ENCODE measurements around the gene MAP10. TPM values are rescaled to one million over a fixed set of nuclear protein-coding genes. Genes with fewer than 3 reads are reported as not detected.

Gene MAP10
- total and polyA plus RNA-seq, 4 donors = 0.13 to 1.8 (median 0.76) TPM

DNA sequence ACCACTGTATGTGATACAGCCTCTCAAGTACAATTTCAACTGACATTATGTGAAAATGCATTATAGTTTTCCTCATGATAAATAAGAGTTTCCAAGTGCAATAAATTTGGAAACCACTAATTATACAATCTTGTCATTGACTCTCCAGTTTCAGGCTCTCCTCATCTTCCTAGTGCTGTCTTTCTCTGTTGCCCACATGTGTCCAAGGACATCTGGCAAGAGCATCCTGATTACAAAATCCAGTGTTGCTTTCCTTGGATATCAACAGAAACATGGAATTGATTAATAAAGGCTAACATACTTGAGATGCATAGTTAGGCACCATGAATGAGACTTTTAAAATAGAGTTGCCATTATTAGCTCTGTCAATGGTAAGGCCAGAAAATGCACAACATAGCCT, 15.6 kb upstream of the MAP10 start:
- no peak overlapping the region for H3K4me3 ChIP-seq (ENCODE audit: low read length in 2 of 2)
- intact Hi-C loops (cut with DNase I) = no loop called here
- no peak for DNase-seq
- ATAC-seq (ENCODE audit: low FRiP score) = no peak
- H3K9me3 ChIP-seq (ENCODE audit: control insufficient read depth, low read length) = no peaks in the 10 kb centered on the region
- H3K4me1 ChIP-seq (ENCODE audit: control insufficient read depth in 1 of 2, insufficient read depth in 2 of 2, low read length in 2 of 2) = no peaks in the 10 kb centered on the region
- H3K27me3 ChIP-seq (ENCODE audit: control insufficient read depth in 1 of 2, insufficient read depth in 2 of 2, low read length in 1 of 2) = no peaks in the 10 kb centered on the region
- H3K36me3 ChIP-seq (ENCODE audit: control insufficient read depth in 1 of 2, insufficient read depth in 2 of 2, low read length in 1 of 2) = no peaks in the 10 kb centered on the region
- H3K27ac ChIP-seq (ENCODE audit: low read depth in 1 of 2, low read length in 2 of 2) = no peak overlapping the region

GRCh38 chr1:232792949-232793348, 12.3 kb upstream of the MAP10 start:
- no peak overlapping the region for H3K27ac ChIP-seq (ENCODE audit: low read depth in 1 of 2, low read length in 2 of 2)
- no peaks in the 10 kb centered on the region for H3K4me1 ChIP-seq (ENCODE audit: control insufficient read depth in 1 of 2, insufficient read depth in 2 of 2, low read length in 2 of 2)
- H3K9me3 ChIP-seq (ENCODE audit: control insufficient read depth, low read length) = no peaks in the 10 kb centered on the region
- no peaks in the 10 kb centered on the region for H3K36me3 ChIP-seq (ENCODE audit: control insufficient read depth in 1 of 2, insufficient read depth in 2 of 2, low read length in 1 of 2)
- DNase-seq (no peak), ATAC-seq (ENCODE audit: low FRiP score) (no peak)
- H3K4me3 ChIP-seq (ENCODE audit: low read length in 2 of 2) = no peak overlapping the region
- intact Hi-C loops (cut with DNase I) = no loop called here
- no peaks in the 10 kb centered on the region for H3K27me3 ChIP-seq (ENCODE audit: control insufficient read depth in 1 of 2, insufficient read depth in 2 of 2, low read length in 1 of 2)

DNA sequence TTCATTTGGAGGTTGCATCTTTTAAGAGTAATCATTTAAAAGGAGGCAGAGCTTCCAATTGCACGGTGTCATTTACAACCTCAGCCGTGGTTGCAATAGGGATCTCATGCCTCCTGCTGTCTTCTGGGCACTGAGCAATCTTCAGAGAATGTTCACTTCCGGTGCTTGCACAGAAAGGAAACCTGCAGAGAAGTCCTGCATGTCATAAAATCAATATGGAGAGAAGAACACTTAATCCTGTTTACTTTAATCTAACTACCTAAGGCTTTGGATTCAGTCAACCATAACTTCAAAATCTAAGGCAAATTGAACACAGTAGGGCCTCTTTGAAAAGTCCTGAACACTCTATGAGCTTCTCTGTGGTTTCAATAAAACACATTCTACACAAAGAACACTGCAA, 11.3 kb upstream of the MAP10 start:
- Histone ChIP-seq H3K27me3 (ENCODE audit: control insufficient read depth in 1 of 2, insufficient read depth in 2 of 2, low read length in 1 of 2) (no peaks in the 10 kb centered on the region), H3K4me3 (ENCODE audit: low read length in 2 of 2) (no peak overlapping the region), H3K36me3 (ENCODE audit: control insufficient read depth in 1 of 2, insufficient read depth in 2 of 2, low read length in 1 of 2) (no peaks in the 10 kb centered on the region), H3K27ac (ENCODE audit: low read depth in 1 of 2, low read length in 2 of 2) (no peak overlapping the region), H3K4me1 (ENCODE audit: control insufficient read depth in 1 of 2, insufficient read depth in 2 of 2, low read length in 2 of 2) (no peaks in the 10 kb centered on the region), H3K9me3 (ENCODE audit: control insufficient read depth, low read length) (no peaks in the 10 kb centered on the region)
- 50 to 54% methylated on average over 3 of the region's 3 CpGs for WGBS, 2 donors
- intact Hi-C loops (cut with DNase I) = no loop called here
- DNase-seq (no peak), ATAC-seq (ENCODE audit: low FRiP score) (no peak)

- WGBS, 2 donors = 56 to 58% methylated on average over 3 of the region's 3 CpGs
- intact Hi-C loops (cut with DNase I) = no loop called here
- no peaks in the 10 kb centered on the region for H3K27me3 ChIP-seq (ENCODE audit: control insufficient read depth in 1 of 2, insufficient read depth in 2 of 2, low read length in 1 of 2)
- H3K4me1 ChIP-seq (ENCODE audit: control insufficient read depth in 1 of 2, insufficient read depth in 2 of 2, low read length in 2 of 2) = no peaks in the 10 kb centered on the region
- H3K36me3 ChIP-seq (ENCODE audit: control insufficient read depth in 1 of 2, insufficient read depth in 2 of 2, low read length in 1 of 2) = no peaks in the 10 kb centered on the region
- ATAC-seq (ENCODE audit: low FRiP score) = no peak
- no peaks in the 10 kb centered on the region for H3K9me3 ChIP-seq (ENCODE audit: control insufficient read depth, low read length)
- H3K4me3 ChIP-seq (ENCODE audit: low read length in 2 of 2) = no peak overlapping the region
- H3K27ac ChIP-seq (ENCODE audit: low read depth in 1 of 2, low read length in 2 of 2) = no peak overlapping the region
- no peak for DNase-seq
These were observed 9.6 kb upstream of the MAP10 start for GRCh38 chr1:232795497-232796053.

DNA sequence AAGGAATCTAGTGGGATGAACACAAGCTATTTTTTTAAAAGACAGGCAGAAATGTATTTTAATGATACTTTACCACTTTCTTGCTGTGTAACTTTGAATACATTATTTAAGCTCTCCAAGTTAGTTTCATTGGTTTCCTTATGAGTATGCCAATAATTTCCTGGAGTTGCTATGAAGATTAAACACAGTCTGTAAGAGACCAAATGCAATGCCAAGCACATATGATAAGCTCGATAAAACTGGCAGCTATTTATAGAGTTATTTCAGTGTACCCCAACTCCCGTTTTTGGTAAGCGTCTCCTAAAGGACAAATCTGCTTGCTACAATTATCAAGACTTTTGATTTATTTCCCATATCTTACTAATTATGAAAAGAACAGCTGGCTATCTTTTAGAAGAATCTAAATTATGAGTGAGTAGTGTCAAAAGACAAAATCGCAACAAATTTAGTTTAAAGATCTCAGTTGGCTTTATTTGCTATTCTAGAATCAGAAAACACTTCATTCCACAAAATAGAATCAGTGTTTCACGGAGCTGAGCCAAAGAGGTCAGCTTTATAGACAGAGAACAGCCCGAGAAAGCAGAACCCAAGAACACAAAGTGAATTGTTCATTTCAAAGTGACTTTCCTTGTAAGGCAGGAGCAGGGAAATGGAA, 7.2 kb upstream of the MAP10 start:
- Histone ChIP-seq H3K4me3 (ENCODE audit: low read length in 2 of 2) (no peak overlapping the region), H3K27ac (ENCODE audit: low read depth in 1 of 2, low read length in 2 of 2) (no peak overlapping the region), H3K4me1 (ENCODE audit: control insufficient read depth in 1 of 2, insufficient read depth in 2 of 2, low read length in 2 of 2) (no peaks in the 10 kb centered on the region), H3K27me3 (ENCODE audit: control insufficient read depth in 1 of 2, insufficient read depth in 2 of 2, low read length in 1 of 2) (no peaks in the 10 kb centered on the region), H3K36me3 (ENCODE audit: control insufficient read depth in 1 of 2, insufficient read depth in 2 of 2, low read length in 1 of 2) (no peaks in the 10 kb centered on the region), H3K9me3 (ENCODE audit: control insufficient read depth, low read length) (no peaks in the 10 kb centered on the region)
- DNase-seq (no peak), ATAC-seq (ENCODE audit: low FRiP score) (no peak)
- intact Hi-C loops (cut with DNase I) = no loop called here
- 5 to 9% methylated on average over 6 of the region's 6 CpGs for WGBS, 2 donors

DNA sequence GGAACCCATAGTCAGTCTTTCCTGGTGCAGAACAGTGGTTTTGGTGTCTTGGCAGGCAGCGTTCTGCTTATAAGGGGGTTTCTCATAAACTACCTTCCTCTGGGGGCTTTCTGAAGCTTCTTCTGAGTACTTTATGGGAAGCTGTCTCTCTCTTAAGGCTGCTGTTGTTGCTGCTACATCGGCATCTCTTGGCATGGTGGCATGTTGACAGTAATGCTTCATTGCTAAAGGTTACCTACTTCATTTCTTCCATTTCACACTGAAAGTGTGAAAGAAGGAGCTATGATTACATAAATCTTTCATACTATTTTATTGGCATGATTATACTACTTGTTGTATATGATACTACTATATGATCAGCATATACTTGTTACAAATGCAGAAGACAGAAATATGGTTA, 6.3 kb upstream of the MAP10 start:
- 95% methylated on average over 2 of the region's 2 CpGs for WGBS, 2 donors
- intact Hi-C loops (cut with DNase I) = no loop called here
- no peaks in the 10 kb centered on the region for H3K27me3 ChIP-seq (ENCODE audit: control insufficient read depth in 1 of 2, insufficient read depth in 2 of 2, low read length in 1 of 2)

GRCh38 chr1:232806186-232806510, 932 bp downstream of the MAP10 start:
- Histone ChIP-seq H3K27ac (ENCODE audit: low read depth in 1 of 2, low read length in 2 of 2) (no peak overlapping the region), H3K27me3 (ENCODE audit: control insufficient read depth in 1 of 2, insufficient read depth in 2 of 2, low read length in 1 of 2) (no peaks in the 10 kb centered on the region), H3K9me3 (ENCODE audit: control insufficient read depth, low read length) (no peaks in the 10 kb centered on the region), H3K36me3 (ENCODE audit: control insufficient read depth in 1 of 2, insufficient read depth in 2 of 2, low read length in 1 of 2) (no peaks in the 10 kb centered on the region), H3K4me3 (ENCODE audit: low read length in 2 of 2) (no peak overlapping the region), H3K4me1 (ENCODE audit: control insufficient read depth in 1 of 2, insufficient read depth in 2 of 2, low read length in 2 of 2) (peaks cover 0 to 4% of the 10 kb centered on the region in 2 donors)
- DNase-seq (no peak), ATAC-seq (ENCODE audit: low FRiP score) (no peak)
- 76 to 78% methylated on average over 3 of the region's 3 CpGs for WGBS, 2 donors
- intact Hi-C loops (cut with DNase I) = no loop called here

More for the DNA sequence above, 6.3 kb upstream of the MAP10 start:
- Histone ChIP-seq H3K4me1 (ENCODE audit: control insufficient read depth in 1 of 2, insufficient read depth in 2 of 2, low read length in 2 of 2) (no peaks in the 10 kb centered on the region), H3K36me3 (ENCODE audit: control insufficient read depth in 1 of 2, insufficient read depth in 2 of 2, low read length in 1 of 2) (no peaks in the 10 kb centered on the region), H3K27ac (ENCODE audit: low read depth in 1 of 2, low read length in 2 of 2) (no peak overlapping the region), H3K4me3 (ENCODE audit: low read length in 2 of 2) (no peak overlapping the region), H3K9me3 (ENCODE audit: control insufficient read depth, low read length) (no peaks in the 10 kb centered on the region)
- no peak for ATAC-seq (ENCODE audit: low FRiP score)
- no peak for DNase-seq

DNA sequence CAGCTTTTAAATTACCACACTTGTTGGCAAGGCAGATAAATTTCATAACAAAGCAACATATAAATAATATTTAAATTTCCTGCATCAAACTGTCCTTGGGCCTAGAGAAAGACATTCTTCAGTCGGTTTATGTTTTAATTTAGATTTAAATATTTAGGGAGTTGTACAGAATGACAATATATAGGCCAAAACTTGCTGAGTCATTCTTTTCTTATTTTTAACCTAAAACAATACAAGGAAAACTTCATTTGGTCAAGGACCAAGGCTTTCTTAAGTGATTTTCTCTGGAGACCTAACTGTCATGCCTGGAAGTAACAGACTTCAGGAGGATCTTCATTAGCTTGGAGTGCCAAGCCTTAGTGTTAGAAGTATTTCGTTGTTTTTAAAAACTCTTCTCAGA, 5.6 kb downstream of the MAP10 start:
- Histone ChIP-seq H3K27ac (ENCODE audit: low read depth in 1 of 2, low read length in 2 of 2) (no peak overlapping the region), H3K27me3 (ENCODE audit: control insufficient read depth in 1 of 2, insufficient read depth in 2 of 2, low read length in 1 of 2) (no peaks in the 10 kb centered on the region), H3K36me3 (ENCODE audit: control insufficient read depth in 1 of 2, insufficient read depth in 2 of 2, low read length in 1 of 2) (no peaks in the 10 kb centered on the region), H3K4me3 (ENCODE audit: low read length in 2 of 2) (no peak overlapping the region), H3K9me3 (ENCODE audit: control insufficient read depth, low read length) (peaks cover 2% of the 10 kb centered on the region), H3K4me1 (ENCODE audit: control insufficient read depth in 1 of 2, insufficient read depth in 2 of 2, low read length in 2 of 2) (no peaks in the 10 kb centered on the region)
- 72 to 74% methylated on average over 2 of the region's 2 CpGs for WGBS, 2 donors
- DNase-seq = no peak
- intact Hi-C loops (cut with DNase I) = no loop called here
- ATAC-seq (ENCODE audit: low FRiP score) = no peak

DNA sequence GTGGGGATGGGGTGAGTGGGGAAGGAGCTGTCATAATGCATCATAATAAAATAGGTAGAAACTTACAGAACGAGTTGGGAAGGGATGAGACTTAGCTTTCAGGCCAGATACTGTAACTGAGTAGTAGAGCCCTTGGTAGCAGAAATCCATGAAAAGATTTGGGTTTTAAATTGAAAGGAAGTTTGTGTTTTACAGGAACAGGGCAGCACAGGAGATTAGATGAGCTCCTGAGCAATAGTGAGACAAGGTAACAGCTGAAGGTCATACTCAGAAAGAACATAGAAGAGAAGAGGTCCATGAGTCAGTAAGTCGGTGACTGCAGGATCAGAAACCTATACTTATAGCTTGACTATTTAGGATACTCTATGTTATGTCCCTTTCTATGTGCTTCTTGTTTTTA, 7.3 kb downstream of the MAP10 start:
- Histone ChIP-seq H3K4me1 (ENCODE audit: control insufficient read depth in 1 of 2, insufficient read depth in 2 of 2, low read length in 2 of 2) (no peaks in the 10 kb centered on the region), H3K27me3 (ENCODE audit: control insufficient read depth in 1 of 2, insufficient read depth in 2 of 2, low read length in 1 of 2) (no peaks in the 10 kb centered on the region), H3K4me3 (ENCODE audit: low read length in 2 of 2) (no peak overlapping the region), H3K27ac (ENCODE audit: low read depth in 1 of 2, low read length in 2 of 2) (no peak overlapping the region), H3K9me3 (ENCODE audit: control insufficient read depth, low read length) (peaks cover 2% of the 10 kb centered on the region), H3K36me3 (ENCODE audit: control insufficient read depth in 1 of 2, insufficient read depth in 2 of 2, low read length in 1 of 2) (no peaks in the 10 kb centered on the region)
- ATAC-seq (ENCODE audit: low FRiP score) (no peak), DNase-seq (no peak)
- intact Hi-C loops (cut with DNase I) = no loop called here
- 84 to 86% methylated on average over 2 of the region's 2 CpGs for WGBS, 2 donors
